Measurements from ENCODE around the gene ZP1. TPM values are rescaled to one million over a fixed set of nuclear protein-coding genes. Genes with fewer than 3 reads are reported as not detected.
A peak's percentile ranks its signal among the peaks of the same experiment; 100 is the strongest.

ZP1 gene
- total RNA-seq, 2 donors from 2014 or later, result not detected

GRCh38 chr11:60868682-60869450 is 1.5 kb downstream of the ZP1 start:
- no peak overlapping the region for H3K27ac Mint-ChIP-seq
- H3K36me3 Mint-ChIP-seq, result no peaks in the 10 kb centered on the region
- ATAC-seq (no peak), DNase-seq (ENCODE audit: low spot score in 2 of 2) (peak in 1 of 2 donors; percentile 23)
- no peaks in the 10 kb centered on the region for H3K9me3 Mint-ChIP-seq

- ATAC-seq, result no peak
- Mint-ChIP-seq H3K9me3 (no peaks in the 10 kb centered on the region), H3K27ac (peak overlapping the region in 1 of 2 donors; percentile 30)
Measured at GRCh38 chr11:60869451-60869825, 2.1 kb downstream of the ZP1 start.

GRCh38 chr11:60870276-60870675 is 2.9 kb downstream of the ZP1 start:
- DNase-seq (ENCODE audit: low spot score in 2 of 2) (no peak), ATAC-seq (no peak)
- H3K36me3 Mint-ChIP-seq, result no peaks in the 10 kb centered on the region
- H3K9me3 Mint-ChIP-seq, result no peaks in the 10 kb centered on the region
- no peak overlapping the region for H3K27ac Mint-ChIP-seq

More at GRCh38 chr11:60869451-60869825, 2.1 kb downstream of the ZP1 start:
- H3K36me3 Mint-ChIP-seq, result no peaks in the 10 kb centered on the region
- peak in 1 of 2 donors; percentile 13 for DNase-seq (ENCODE audit: low spot score in 2 of 2)

- Mint-ChIP-seq H3K36me3 (no peaks in the 10 kb centered on the region), H3K27ac (peak overlapping the region in 1 of 2 donors; percentile 14), H3K9me3 (no peaks in the 10 kb centered on the region)
- DNase-seq (ENCODE audit: low spot score in 2 of 2), result peak in 1 of 2 donors; percentile 23
- ATAC-seq, result no peak
Measured at GRCh38 chr11:60870733-60871377, 3.5 kb downstream of the ZP1 start.

- H3K9me3 Mint-ChIP-seq, result no peaks in the 10 kb centered on the region
- no peak overlapping the region for H3K27ac Mint-ChIP-seq
- no peaks in the 10 kb centered on the region for H3K36me3 Mint-ChIP-seq
- no peak for DNase-seq (ENCODE audit: low spot score in 2 of 2)
- ATAC-seq, result no peak
Measured at GRCh38 chr11:60871378-60872061, 4.2 kb downstream of the ZP1 start.

GRCh38 chr11:60872124-60872960 is 5.0 kb downstream of the ZP1 start:
- DNase-seq (ENCODE audit: low spot score in 2 of 2) (peak in 1 of 2 donors; percentile 44), ATAC-seq (no peak)
- H3K36me3 Mint-ChIP-seq, result no peaks in the 10 kb centered on the region
- no peaks in the 10 kb centered on the region for H3K9me3 Mint-ChIP-seq
- no peak overlapping the region for H3K27ac Mint-ChIP-seq

- Mint-ChIP-seq H3K9me3 (no peaks in the 10 kb centered on the region), H3K27ac (no peak overlapping the region), H3K36me3 (no peaks in the 10 kb centered on the region)
- ATAC-seq, result no peak
- peak in 1 of 2 donors; percentile 30 for DNase-seq (ENCODE audit: low spot score in 2 of 2)
Measured at GRCh38 chr11:60872961-60873524, 5.7 kb downstream of the ZP1 start.

GRCh38 chr11:60873533-60873932 is 6.2 kb downstream of the ZP1 start:
- no peaks in the 10 kb centered on the region for H3K36me3 Mint-ChIP-seq
- H3K9me3 Mint-ChIP-seq, result no peaks in the 10 kb centered on the region
- no peak overlapping the region for H3K27ac Mint-ChIP-seq
- ATAC-seq (no peak), DNase-seq (ENCODE audit: low spot score in 2 of 2) (peak in 1 of 2 donors; percentile 47)

GRCh38 chr11:60874421-60875365 is 7.4 kb downstream of the ZP1 start:
- peak overlapping the region in 1 of 2 donors; percentile 36 for H3K27ac Mint-ChIP-seq

GRCh38 chr11:60875366-60876167 is 8.2 kb downstream of the ZP1 start:
- Mint-ChIP-seq H3K9me3 (no peaks in the 10 kb centered on the region), H3K36me3 (peaks cover 0 to under 1% of the 10 kb centered on the region in 2 donors), H3K27ac (no peak overlapping the region)
- ATAC-seq, result no peak
- DNase-seq (ENCODE audit: low spot score in 2 of 2), result peak in 1 of 2 donors; percentile 41

More at GRCh38 chr11:60874421-60875365, 7.4 kb downstream of the ZP1 start:
- no peaks in the 10 kb centered on the region for H3K36me3 Mint-ChIP-seq
- peak in 1 of 2 donors; percentile 48 for DNase-seq (ENCODE audit: low spot score in 2 of 2)
- no peak for ATAC-seq
- no peaks in the 10 kb centered on the region for H3K9me3 Mint-ChIP-seq

GRCh38 chr11:60876168-60876485 is 8.8 kb downstream of the ZP1 start:
- DNase-seq (ENCODE audit: low spot score in 2 of 2) (no peak), ATAC-seq (no peak)
- no peaks in the 10 kb centered on the region for H3K9me3 Mint-ChIP-seq
- H3K36me3 Mint-ChIP-seq, result peaks cover 0 to 5% of the 10 kb centered on the region in 2 donors
- H3K27ac Mint-ChIP-seq, result peak overlapping the region in 1 of 2 donors; percentile 85

GRCh38 chr11:60878245-60879101 is 11.1 kb downstream of the ZP1 start:
- no peaks in the 10 kb centered on the region for H3K9me3 Mint-ChIP-seq
- no peak overlapping the region for H3K27ac Mint-ChIP-seq
- ATAC-seq, result no peak

GRCh38 chr11:60879104-60879503 is 11.8 kb downstream of the ZP1 start:
- Mint-ChIP-seq H3K27ac (no peak overlapping the region), H3K36me3 (peaks cover 0 to 5% of the 10 kb centered on the region in 2 donors), H3K9me3 (no peaks in the 10 kb centered on the region)
- DNase-seq (ENCODE audit: low spot score in 2 of 2), result no peak
- no peak for ATAC-seq

More at GRCh38 chr11:60878245-60879101, 11.1 kb downstream of the ZP1 start:
- H3K36me3 Mint-ChIP-seq, result peaks cover 0 to 5% of the 10 kb centered on the region in 2 donors
- DNase-seq (ENCODE audit: low spot score in 2 of 2), result no peak

Measured in activated naive CD4-positive, alpha-beta T cell treated with anti-CD3 and anti-CD28 coated beads, Interleukin-2, amount 50 U/mL, for 72 hours (primary cell).